ENCODE results near the gene ECI2. TPM values are rescaled to one million over a fixed set of nuclear protein-coding genes. Genes with fewer than 3 reads are reported as not detected.

ECI2 gene
- total and polyA plus RNA-seq, 2 of the 13 experiments (the other 11 are each of a cell fraction or from before 2014, with no cell fraction given) = 78.5 to 228 TPM

- TF ChIP-seq SAFB2 (CRISPR knock-in tag; IDR thresholded peaks at IDR 0.05; ENCODE audit: borderline replicate concordance, low read depth) = no peak
- no peak for TF ChIP-seq ZNF574 (CRISPR knock-in tag; IDR thresholded peaks at IDR 0.05)
- TF ChIP-seq TBL1XR1 (IDR thresholded peaks at IDR 0.05; ENCODE audit: borderline replicate concordance, low read length, partially characterized antibody) = peak; percentile 47
- no peak for TF ChIP-seq ZNF230 (CRISPR knock-in tag; IDR thresholded peaks at IDR 0.05)
- TF ChIP-seq FOSL2 (CRISPR knock-in tag; IDR thresholded peaks at IDR 0.05) = peak; percentile 93
- TF ChIP-seq DZIP1 (CRISPR knock-in tag; IDR thresholded peaks at IDR 0.05) = no peak
- TF ChIP-seq ZNF772 (CRISPR knock-in tag; IDR thresholded peaks at IDR 0.05) = no peak
- no peak for TF ChIP-seq HNF4G (IDR thresholded peaks at IDR 0.05; ENCODE audit: borderline replicate concordance, low read depth, low read length)
- TF ChIP-seq HNF4G (CRISPR knock-in tag; IDR thresholded peaks at IDR 0.05; ENCODE audit: borderline replicate concordance, low read depth) = no peak
- no peak for TF ChIP-seq ZNF530 (CRISPR knock-in tag; IDR thresholded peaks at IDR 0.05; ENCODE audit: low read depth)
- TF ChIP-seq ETS1 (CRISPR knock-in tag; IDR thresholded peaks at IDR 0.05) = no peak
- TF ChIP-seq NFKB2 (CRISPR knock-in tag; IDR thresholded peaks at IDR 0.05; ENCODE audit: borderline replicate concordance) = no peak
- no peak for TF ChIP-seq ZNF607 (CRISPR knock-in tag; IDR thresholded peaks at IDR 0.05; ENCODE audit: borderline replicate concordance)
- no peak for TF ChIP-seq ZBTB14 (CRISPR knock-in tag; IDR thresholded peaks at IDR 0.05)
- peak; percentile 35; the same call in 1 of the 2 replicates for TF ChIP-seq CEBPB (IDR thresholded peaks at IDR 0.05; ENCODE audit: borderline replicate concordance, low read depth, low read length)
- no peak for TF ChIP-seq ZNF101 (CRISPR knock-in tag; IDR thresholded peaks at IDR 0.05; ENCODE audit: borderline replicate concordance, low read depth)
- TF ChIP-seq RBM22 (optimal IDR thresholded peaks at IDR 0.05; ENCODE audit: low read length) = no peak
- TF ChIP-seq ZSCAN20 (CRISPR knock-in tag; IDR thresholded peaks at IDR 0.05; ENCODE audit: borderline replicate concordance) = no peak
- peak; percentile 36; the same call in 1 of the 2 replicates for TF ChIP-seq HMG20A (CRISPR knock-in tag; IDR thresholded peaks at IDR 0.05; ENCODE audit: borderline replicate concordance)
- TF ChIP-seq SIX1 (CRISPR knock-in tag; IDR thresholded peaks at IDR 0.05; ENCODE audit: borderline replicate concordance) = no peak
- TF ChIP-seq CHD2 (IDR thresholded peaks at IDR 0.05; ENCODE audit: low read depth, low read length) = no peak
- TF ChIP-seq HNF4A (CRISPR knock-in tag; IDR thresholded peaks at IDR 0.05) = peak; percentile 32; the same call in 1 of the 2 replicates
Measured at GRCh38 chr6:4125933-4126864, 9.2 kb downstream of the ECI2 start (continued).

Data from HepG2 (cell line).